Stomach smooth muscle (tissue), 2 donors: Measurements from ENCODE around the gene SYNPO2.

Experiments used
- H3K27ac ChIP-seq: one replicate; pipeline ENCODE4 v1.7.0; 2013; ENCODE audit warnings: mild to moderate bottlenecking, low read length, inconsistent platforms
- H3K27me3 ChIP-seq, 2 donors: one replicate each; pipeline ENCODE4 v1.7.0; 2013; ENCODE audit warnings: low read length in 2 of 2; ENCODE audit not compliant: insufficient read depth in 2 of 2, control insufficient read depth in 1 of 2
- H3K36me3 ChIP-seq, 2 donors: one replicate each; pipeline ENCODE4 v1.7.0; 2013; ENCODE audit warnings: low read length in 2 of 2; ENCODE audit not compliant: control insufficient read depth in 2 of 2, insufficient read depth in 2 of 2
- H3K4me1 ChIP-seq: one replicate; pipeline ENCODE4 v1.7.0; 2013; ENCODE audit warnings: low read length; ENCODE audit not compliant: control insufficient read depth, insufficient read depth
- H3K4me3 ChIP-seq, 2 donors: one replicate each; pipeline ENCODE4 v1.7.0; 2013; ENCODE audit warnings: low read length in 2 of 2
- H3K9ac ChIP-seq, 2 donors: one replicate each; pipeline ENCODE4 v1.7.0; 2013; ENCODE audit warnings: low read length in 2 of 2, mild to moderate bottlenecking in 1 of 2
- H3K9me3 ChIP-seq, 2 donors: one replicate each; pipeline ENCODE4 v1.7.0; 2013; ENCODE audit warnings: low read length in 2 of 2; ENCODE audit not compliant: control insufficient read depth in 2 of 2
- donor health status: healthy.
- donor health status: Pancreatic carcinoma.

The SYNPO2 gene

GRCh38 chr4:118983293-118983692 lies 94.6 kb downstream of the SYNPO2 start:
- no peak overlapping the region for H3K4me3 ChIP-seq
- peak overlapping the region; percentile 72 for H3K27ac ChIP-seq
- peaks cover 41% of the 10 kb centered on the region for H3K4me1 ChIP-seq
- peaks cover 0 to 3% of the 10 kb centered on the region in 2 donors for H3K36me3 ChIP-seq
- peak overlapping the region in 1 of 2 donors; percentile 48 for H3K9ac ChIP-seq
- H3K27me3 ChIP-seq, result no peaks in the 10 kb centered on the region
- no peaks in the 10 kb centered on the region for H3K9me3 ChIP-seq

- peak overlapping the region; percentile 72 for H3K27ac ChIP-seq
- H3K4me1 ChIP-seq, result peaks cover 44% of the 10 kb centered on the region
- H3K4me3 ChIP-seq, result no peak overlapping the region
- no peaks in the 10 kb centered on the region for H3K27me3 ChIP-seq
- H3K9ac ChIP-seq, result no peak overlapping the region
- H3K9me3 ChIP-seq, result no peaks in the 10 kb centered on the region
- H3K36me3 ChIP-seq, result peaks cover 0 to 3% of the 10 kb centered on the region in 2 donors
Observed at GRCh38 chr4:118983831-118984230, 95.2 kb downstream of the SYNPO2 start.

DNA sequence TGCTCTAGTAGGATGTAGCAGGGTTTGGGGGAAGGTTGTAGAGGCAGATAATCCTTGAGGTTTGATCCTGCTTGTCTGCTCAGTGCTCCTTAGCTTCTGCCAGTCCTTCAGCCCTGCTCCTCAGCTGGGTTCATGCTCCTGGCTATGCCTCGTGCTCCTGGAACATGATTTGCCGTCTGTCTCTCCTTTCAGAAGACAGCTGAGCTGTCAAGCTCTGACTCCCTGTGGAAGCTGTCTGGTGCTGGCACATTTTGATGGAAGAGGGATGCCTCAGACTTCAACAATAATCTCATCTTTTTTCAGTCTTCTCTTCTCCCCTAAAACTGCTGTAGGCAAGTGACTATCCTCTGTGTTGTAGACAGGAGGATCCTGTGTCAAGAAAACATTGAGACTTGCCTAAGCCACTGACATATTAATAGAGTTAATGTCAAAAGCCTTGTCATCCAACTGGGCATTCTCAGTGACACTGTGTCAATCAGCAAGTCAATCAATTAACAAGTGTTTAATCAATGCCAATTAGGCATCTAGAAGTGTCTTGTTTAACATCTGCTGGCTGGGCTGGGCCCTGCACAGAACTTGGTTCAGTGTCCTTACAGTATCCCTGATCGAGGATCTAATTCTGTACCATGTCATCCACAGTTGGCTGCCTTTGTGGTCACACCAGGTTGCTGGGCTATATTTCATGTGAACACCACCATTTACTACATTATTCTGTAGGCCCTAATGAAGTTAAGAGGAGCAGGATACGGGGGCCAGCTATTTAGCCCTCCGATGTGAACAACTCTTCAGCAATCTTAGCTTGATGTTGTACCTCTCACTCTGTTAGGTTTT lies 96.7 kb downstream of the SYNPO2 start:
- H3K4me1 ChIP-seq, result peaks cover 56% of the 10 kb centered on the region
- H3K27ac ChIP-seq, result peak overlapping the region; percentile 72
- H3K4me3 ChIP-seq, result peak overlapping the region in 1 of 2 donors; percentile 6

GRCh38 chr4:118987959-118988634 lies 99.4 kb downstream of the SYNPO2 start:
- H3K4me1 ChIP-seq, result peaks cover 44% of the 10 kb centered on the region
- peak overlapping the region in 1 of 2 donors; percentile 49 for H3K9ac ChIP-seq
- no peaks in the 10 kb centered on the region for H3K9me3 ChIP-seq
- H3K27ac ChIP-seq, result peak overlapping the region; percentile 83
- H3K36me3 ChIP-seq, result no peaks in the 10 kb centered on the region
- no peaks in the 10 kb centered on the region for H3K27me3 ChIP-seq
- peak overlapping the region in 1 of 2 donors; percentile 9 for H3K4me3 ChIP-seq

More for the DNA sequence above, 96.7 kb downstream of the SYNPO2 start:
- Histone ChIP-seq H3K9me3 (no peaks in the 10 kb centered on the region), H3K9ac (peak overlapping the region; percentile 6 to 23), H3K27me3 (no peaks in the 10 kb centered on the region), H3K36me3 (no peaks in the 10 kb centered on the region)

DNA sequence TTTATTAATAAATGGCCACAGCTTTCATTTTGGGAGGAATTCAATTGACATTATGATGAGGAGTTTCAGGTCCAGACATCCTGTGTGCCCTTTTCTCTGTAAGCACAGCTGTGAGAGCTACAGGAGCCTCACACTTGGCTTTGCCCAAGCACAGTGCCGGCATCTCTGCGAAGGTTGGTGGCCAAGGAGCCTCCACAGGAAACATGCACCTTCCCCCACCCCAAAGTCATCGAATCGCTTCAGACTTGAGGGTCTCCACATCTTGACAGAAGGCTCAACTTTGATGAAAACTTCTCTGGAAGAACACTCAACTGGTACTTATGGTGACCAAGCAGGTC lies 100.0 kb downstream of the SYNPO2 start:
- Histone ChIP-seq H3K27me3 (no peaks in the 10 kb centered on the region), H3K4me1 (peaks cover 45% of the 10 kb centered on the region), H3K9me3 (no peaks in the 10 kb centered on the region), H3K9ac (peak overlapping the region; percentile 49 to 64), H3K27ac (peak overlapping the region; percentile 83), H3K4me3 (peak overlapping the region in 1 of 2 donors; percentile 9), H3K36me3 (no peaks in the 10 kb centered on the region)

- H3K27me3 ChIP-seq, result no peaks in the 10 kb centered on the region
- H3K27ac ChIP-seq, result peak overlapping the region; percentile 83
- peak overlapping the region in 1 of 2 donors; percentile 30 for H3K4me3 ChIP-seq
- peaks cover 46% of the 10 kb centered on the region for H3K4me1 ChIP-seq
- peak overlapping the region; percentile 49 to 64 for H3K9ac ChIP-seq
- H3K36me3 ChIP-seq, result no peaks in the 10 kb centered on the region
- no peaks in the 10 kb centered on the region for H3K9me3 ChIP-seq
Observed at GRCh38 chr4:118989098-118990080, 100.7 kb downstream of the SYNPO2 start.

- H3K9ac ChIP-seq, result peak overlapping the region; percentile 44 to 55
- peak overlapping the region; percentile 78 for H3K27ac ChIP-seq
- peaks cover 44% of the 10 kb centered on the region for H3K4me1 ChIP-seq
- H3K4me3 ChIP-seq, result peak overlapping the region; percentile 15 to 54
- no peaks in the 10 kb centered on the region for H3K36me3 ChIP-seq
- H3K27me3 ChIP-seq, result no peaks in the 10 kb centered on the region
- no peaks in the 10 kb centered on the region for H3K9me3 ChIP-seq
Observed at GRCh38 chr4:118991686-118992085, 103.0 kb downstream of the SYNPO2 start.

- peak overlapping the region; percentile 78 for H3K27ac ChIP-seq
- peaks cover 44% of the 10 kb centered on the region for H3K4me1 ChIP-seq
- H3K36me3 ChIP-seq, result no peaks in the 10 kb centered on the region
Observed at GRCh38 chr4:118992149-118992548, 103.5 kb downstream of the SYNPO2 start.

DNA sequence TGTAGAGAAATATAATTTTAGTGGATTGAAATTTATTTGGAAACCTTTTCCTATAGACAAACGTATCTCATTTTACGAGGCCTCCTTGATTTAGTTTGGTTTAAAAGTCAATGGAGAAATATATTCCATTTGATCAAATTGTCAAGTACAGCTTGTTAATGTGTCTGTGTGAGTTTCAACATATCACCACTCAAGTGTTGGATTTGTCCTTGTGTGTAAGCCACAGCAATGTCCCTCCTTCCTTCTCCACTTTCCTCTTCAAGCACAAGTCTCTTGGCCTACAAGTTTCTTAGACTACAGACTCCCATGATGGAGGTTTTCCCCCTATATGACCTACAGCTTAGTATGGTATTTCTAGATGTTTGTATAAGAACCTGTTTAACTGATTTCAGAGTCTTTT lies 104.7 kb downstream of the SYNPO2 start:
- Histone ChIP-seq H3K36me3 (no peaks in the 10 kb centered on the region), H3K9me3 (no peaks in the 10 kb centered on the region), H3K4me1 (peaks cover 47% of the 10 kb centered on the region), H3K4me3 (no peak overlapping the region), H3K27me3 (no peaks in the 10 kb centered on the region), H3K27ac (peak overlapping the region; percentile 87), H3K9ac (peak overlapping the region in 1 of 2 donors; percentile 13)

More at GRCh38 chr4:118992149-118992548, 103.5 kb downstream of the SYNPO2 start:
- Histone ChIP-seq H3K27me3 (no peaks in the 10 kb centered on the region), H3K9ac (peak overlapping the region in 1 of 2 donors; percentile 44), H3K4me3 (peak overlapping the region in 1 of 2 donors; percentile 15), H3K9me3 (no peaks in the 10 kb centered on the region)

DNA sequence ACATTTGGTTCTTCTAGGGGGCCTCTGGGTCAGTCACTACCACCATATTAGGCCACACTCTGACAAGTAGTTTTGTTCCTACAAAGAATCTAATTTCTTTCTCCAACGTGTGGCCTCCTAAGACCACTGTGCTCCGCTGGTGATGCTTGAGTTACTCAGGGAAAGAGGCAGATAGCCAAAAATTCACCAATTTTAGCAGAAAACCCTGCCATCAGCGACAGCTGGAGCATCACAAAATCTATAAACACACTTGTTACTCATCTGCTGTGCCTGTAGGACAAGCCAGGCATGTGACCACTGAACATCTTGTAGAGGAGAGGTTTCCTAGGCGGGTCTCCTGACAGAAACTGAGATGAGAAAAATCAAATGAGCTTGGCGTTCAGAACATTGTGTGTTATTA lies 105.4 kb downstream of the SYNPO2 start:
- Histone ChIP-seq H3K27me3 (no peaks in the 10 kb centered on the region), H3K4me3 (peak overlapping the region in 1 of 2 donors; percentile 40), H3K27ac (peak overlapping the region; percentile 87), H3K36me3 (no peaks in the 10 kb centered on the region), H3K9me3 (no peaks in the 10 kb centered on the region), H3K9ac (peak overlapping the region; percentile 13 to 49), H3K4me1 (peaks cover 41% of the 10 kb centered on the region)
